ENCODE data around the gene CAMK1D. TPM values are rescaled to one million over a fixed set of nuclear protein-coding genes. Genes with fewer than 3 reads are reported as not detected.
"Not testable (repeated sequence)": the region's sequence is repeated elsewhere in the genome, so short reads cannot be mapped to it uniquely, and the experiment has no call there.

CAMK1D gene
- total RNA-seq, 1 donor from 2014 or later = 7.4 TPM

DNA sequence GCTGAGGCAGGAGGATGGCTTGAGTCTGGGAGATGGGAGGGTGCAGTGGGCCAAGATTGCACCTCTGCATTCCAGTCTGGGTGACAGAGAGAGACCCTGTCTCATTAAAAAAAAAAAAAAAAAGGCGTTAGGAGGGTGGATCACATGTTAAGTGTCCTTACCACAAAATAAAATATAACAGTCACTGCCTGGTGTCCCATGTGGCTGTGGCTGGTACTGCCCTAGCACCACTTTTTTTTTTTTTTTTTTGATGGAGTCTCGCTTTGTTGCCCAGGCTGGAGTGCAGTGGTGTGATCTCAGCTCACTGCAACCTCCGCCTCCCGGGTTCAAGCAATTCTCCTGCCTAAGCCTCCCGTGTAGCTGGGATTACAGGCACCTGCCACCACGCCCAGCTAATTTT, 460.7 kb downstream of the CAMK1D start:
- intact Hi-C loops (cut with micrococcal nuclease); H3K9me3 Mint-ChIP-seq; DNase-seq (ENCODE audit: low spot score); H3K36me3 Mint-ChIP-seq (ENCODE audit: low read depth); H3K27ac Mint-ChIP-seq; H3K4me3 Mint-ChIP-seq; H3K4me1 Mint-ChIP-seq (ENCODE audit: low read depth); H3K27me3 Mint-ChIP-seq (ENCODE audit: insufficient read depth): not testable (repeated sequence)

DNA sequence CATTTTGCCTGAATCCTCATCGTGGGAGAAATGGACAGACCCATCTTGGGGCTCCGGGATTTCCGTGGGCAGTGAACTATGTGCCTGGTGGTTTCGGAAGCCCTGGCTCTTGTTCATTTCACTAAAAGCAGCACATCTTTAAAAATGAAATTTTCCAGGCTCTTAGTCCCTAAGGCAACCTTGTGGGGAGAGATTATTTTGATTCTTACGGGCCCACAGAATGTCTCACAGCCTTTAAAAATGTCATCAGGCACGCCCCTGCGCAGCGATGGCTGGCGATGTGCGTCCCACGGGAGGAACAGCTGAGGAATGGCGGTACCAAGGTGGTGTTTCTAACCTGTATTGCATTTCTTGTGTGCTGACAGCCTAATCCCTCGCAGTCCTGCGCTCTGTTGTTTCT, 462.5 kb downstream of the CAMK1D start:
- Mint-ChIP-seq H3K27me3 (ENCODE audit: insufficient read depth) (no peaks in the 10 kb centered on the region), H3K4me1 (ENCODE audit: low read depth) (no peaks in the 10 kb centered on the region), H3K36me3 (ENCODE audit: low read depth) (no peaks in the 10 kb centered on the region)

DNA sequence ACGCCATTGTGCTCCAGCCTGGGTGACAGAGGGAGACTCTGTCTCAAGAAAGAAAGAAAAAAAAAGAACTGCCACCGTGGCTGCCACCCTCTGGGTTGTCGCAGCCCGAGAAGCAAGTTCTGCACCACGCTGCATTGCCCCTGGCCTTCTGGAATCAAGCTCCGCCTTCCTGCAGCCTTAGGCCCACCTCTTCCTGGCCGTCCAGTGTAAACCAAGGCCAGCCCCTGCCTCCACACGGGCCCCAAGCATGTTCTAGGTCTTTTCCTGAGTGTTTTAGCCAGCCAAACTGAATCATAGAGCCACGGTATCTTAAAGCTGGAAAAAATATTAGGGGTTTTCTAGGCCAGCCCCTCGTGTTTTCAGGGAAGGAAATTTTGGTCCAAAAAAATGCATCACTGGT, 463.2 kb downstream of the CAMK1D start:
- no peak for DNase-seq (ENCODE audit: low spot score)
- Mint-ChIP-seq H3K9me3 (no peaks in the 10 kb centered on the region), H3K27me3 (ENCODE audit: insufficient read depth) (no peaks in the 10 kb centered on the region), H3K4me3 (no peak overlapping the region), H3K27ac (no peak overlapping the region), H3K4me1 (ENCODE audit: low read depth) (no peaks in the 10 kb centered on the region), H3K36me3 (ENCODE audit: low read depth) (no peaks in the 10 kb centered on the region)
- intact Hi-C loops (cut with micrococcal nuclease) = no loop called here

More for the DNA sequence above, 462.5 kb downstream of the CAMK1D start:
- H3K27ac Mint-ChIP-seq = no peak overlapping the region
- intact Hi-C loops (cut with micrococcal nuclease) = no loop called here
- H3K4me3 Mint-ChIP-seq = no peak overlapping the region
- H3K9me3 Mint-ChIP-seq = no peaks in the 10 kb centered on the region
- no peak for DNase-seq (ENCODE audit: low spot score)

DNA sequence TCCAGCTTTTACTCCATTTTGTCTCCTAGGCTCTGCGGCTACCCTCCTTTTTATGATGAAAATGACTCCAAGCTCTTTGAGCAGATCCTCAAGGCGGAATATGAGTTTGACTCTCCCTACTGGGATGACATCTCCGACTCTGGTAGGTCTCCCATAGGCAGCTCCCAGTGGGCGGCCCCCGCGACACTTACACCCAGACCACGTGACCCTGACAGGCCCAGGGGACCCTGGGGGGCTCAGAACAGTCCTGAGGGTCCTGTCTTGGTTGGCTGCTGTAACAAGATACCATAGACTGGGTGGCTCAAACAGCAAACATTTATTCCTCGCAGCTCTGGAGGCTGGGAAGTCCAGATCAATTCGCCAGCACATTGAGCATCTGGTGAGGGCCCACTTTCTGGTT, 464.8 kb downstream of the CAMK1D start:
- Mint-ChIP-seq H3K36me3 (ENCODE audit: low read depth) (no peaks in the 10 kb centered on the region), H3K4me1 (ENCODE audit: low read depth) (no peaks in the 10 kb centered on the region), H3K27ac (no peak overlapping the region), H3K27me3 (ENCODE audit: insufficient read depth) (no peaks in the 10 kb centered on the region), H3K9me3 (no peaks in the 10 kb centered on the region), H3K4me3 (no peak overlapping the region)
- no peak for DNase-seq (ENCODE audit: low spot score)
- intact Hi-C loops (cut with micrococcal nuclease) = no loop called here

DNA sequence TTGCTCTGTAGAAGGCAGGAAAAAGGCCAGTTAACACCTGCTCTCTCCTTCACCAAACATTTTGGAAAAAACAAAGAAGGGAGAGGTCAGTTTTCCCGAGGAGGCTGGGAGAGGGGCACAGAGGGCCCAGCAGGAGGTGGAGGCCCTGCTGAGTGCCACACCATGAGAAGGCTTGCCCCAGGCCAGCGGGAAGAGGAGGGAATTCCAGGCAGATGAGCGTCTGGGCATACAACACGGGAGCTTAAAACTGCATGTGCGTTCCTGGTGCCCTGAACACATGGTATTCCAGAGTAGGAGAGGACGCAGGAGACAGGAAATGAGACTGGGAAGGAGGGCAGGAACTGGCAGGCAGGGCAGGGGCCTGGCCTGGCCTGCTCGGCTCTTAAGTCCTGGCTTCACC, 469.7 kb downstream of the CAMK1D start:
- no peak overlapping the region for H3K4me3 Mint-ChIP-seq
- no peaks in the 10 kb centered on the region for H3K4me1 Mint-ChIP-seq (ENCODE audit: low read depth)
- no peaks in the 10 kb centered on the region for H3K36me3 Mint-ChIP-seq (ENCODE audit: low read depth)
- no peak overlapping the region for H3K27ac Mint-ChIP-seq
- DNase-seq (ENCODE audit: low spot score) = no peak
- no peaks in the 10 kb centered on the region for H3K27me3 Mint-ChIP-seq (ENCODE audit: insufficient read depth)
- intact Hi-C loops (cut with micrococcal nuclease) = no loop called here
- no peaks in the 10 kb centered on the region for H3K9me3 Mint-ChIP-seq

DNA sequence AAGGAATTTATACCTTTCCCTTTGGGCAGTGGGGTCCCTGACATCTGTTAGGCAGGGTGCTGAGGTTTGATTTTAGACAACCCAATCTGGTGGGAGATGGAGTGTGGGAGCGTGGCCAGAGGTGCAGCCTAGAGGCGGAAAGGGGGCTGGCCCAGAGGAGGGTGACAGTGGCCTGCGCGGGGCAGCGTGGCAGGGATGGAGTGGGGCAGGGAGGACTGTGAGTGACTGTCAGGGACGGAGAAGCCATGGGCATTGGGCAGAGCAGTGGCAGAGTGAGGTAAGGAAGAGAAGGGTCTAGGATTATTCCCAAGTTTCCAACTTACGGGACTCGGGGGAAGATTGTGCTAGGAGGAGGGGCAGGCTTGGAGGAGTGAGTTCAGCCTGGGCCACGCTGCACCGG, 470.3 kb downstream of the CAMK1D start:
- Mint-ChIP-seq H3K27me3 (ENCODE audit: insufficient read depth) (no peaks in the 10 kb centered on the region), H3K36me3 (ENCODE audit: low read depth) (no peaks in the 10 kb centered on the region), H3K27ac (no peak overlapping the region), H3K4me3 (no peak overlapping the region), H3K9me3 (no peaks in the 10 kb centered on the region), H3K4me1 (ENCODE audit: low read depth) (no peaks in the 10 kb centered on the region)
- intact Hi-C loops (cut with micrococcal nuclease) = no loop called here
- DNase-seq (ENCODE audit: low spot score) = no peak

DNA sequence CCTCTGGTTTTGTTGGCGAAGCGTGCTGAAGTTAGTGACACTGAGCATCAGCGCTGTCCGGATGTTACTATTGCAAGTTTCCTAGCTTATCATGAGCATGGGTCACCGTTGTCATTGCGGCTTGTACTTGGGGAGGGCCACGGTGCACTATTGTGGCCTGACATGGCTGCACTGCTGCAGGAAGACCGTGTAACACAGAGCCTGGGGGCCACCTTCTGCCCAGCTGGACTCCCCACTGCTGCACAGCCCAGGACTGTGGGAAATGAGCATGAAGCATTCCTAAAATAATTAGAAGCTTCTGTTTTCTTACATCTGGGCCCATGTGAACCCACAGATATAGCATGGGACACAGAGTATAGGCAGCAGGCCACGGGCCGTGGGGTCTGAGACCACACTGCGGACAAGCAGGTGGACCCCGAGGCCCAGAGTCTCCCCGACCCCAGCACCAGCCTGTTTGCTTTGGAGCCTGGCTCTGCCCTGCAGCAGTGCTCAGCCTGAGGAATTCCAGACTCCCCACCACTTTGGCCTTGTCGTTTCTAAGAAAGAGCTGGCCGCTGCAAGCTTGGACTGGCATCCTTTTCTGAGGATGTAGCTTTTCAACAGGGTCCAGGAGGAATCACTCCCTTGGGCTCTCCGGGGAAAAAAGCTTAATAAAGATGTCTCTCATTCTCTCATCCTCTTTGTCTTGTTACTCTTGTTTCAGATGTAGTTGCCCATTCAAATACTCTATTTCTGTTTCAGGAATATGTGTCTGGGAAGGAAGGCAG, 473.0 kb downstream of the CAMK1D start:
- H3K9me3 Mint-ChIP-seq = no peaks in the 10 kb centered on the region
- no peak for DNase-seq (ENCODE audit: low spot score)
- H3K27ac Mint-ChIP-seq = no peak overlapping the region
- intact Hi-C loops (cut with micrococcal nuclease) = no loop called here
- no peaks in the 10 kb centered on the region for H3K4me1 Mint-ChIP-seq (ENCODE audit: low read depth)
- H3K36me3 Mint-ChIP-seq (ENCODE audit: low read depth) = no peaks in the 10 kb centered on the region
- H3K27me3 Mint-ChIP-seq (ENCODE audit: insufficient read depth) = no peaks in the 10 kb centered on the region
- no peak overlapping the region for H3K4me3 Mint-ChIP-seq

DNA sequence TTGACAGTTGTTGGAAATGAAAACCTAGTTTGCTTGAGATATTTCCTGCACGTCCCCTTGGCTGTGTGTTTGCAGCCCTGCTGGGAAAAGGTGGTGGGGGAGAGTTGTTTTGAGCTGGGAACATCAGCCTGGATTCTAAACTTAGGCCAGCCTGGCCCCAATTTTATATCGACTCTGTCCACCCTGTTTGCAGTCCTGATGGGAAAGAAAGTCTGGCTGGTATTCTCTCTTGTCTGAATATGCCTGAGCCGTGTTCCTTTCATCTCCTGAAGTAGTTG, 473.5 kb downstream of the CAMK1D start:
- no peak overlapping the region for H3K27ac Mint-ChIP-seq

DNA sequence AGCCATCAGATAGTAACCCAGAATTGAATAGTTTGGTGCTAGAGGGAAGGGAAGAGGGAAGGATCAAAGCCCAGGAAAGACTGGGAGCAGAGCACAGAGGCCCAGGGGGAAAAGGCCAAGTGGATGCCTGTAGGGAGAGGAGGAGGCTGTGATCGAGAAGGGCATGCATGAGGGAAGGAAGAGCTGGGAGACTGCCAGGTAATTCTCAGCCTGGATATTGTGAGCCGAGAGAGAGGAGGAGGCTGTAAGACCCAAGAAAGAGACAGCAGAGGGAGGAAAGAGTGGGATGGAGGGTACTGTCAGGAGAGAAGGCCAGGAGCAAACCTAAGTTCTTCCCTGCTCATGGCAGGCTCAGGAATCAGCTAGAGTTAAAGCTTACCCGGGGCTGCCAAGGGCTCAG, 474.0 kb downstream of the CAMK1D start:
- H3K27ac Mint-ChIP-seq = no peak overlapping the region
- no peaks in the 10 kb centered on the region for H3K9me3 Mint-ChIP-seq
- H3K36me3 Mint-ChIP-seq (ENCODE audit: low read depth) = peaks cover 2% of the 10 kb centered on the region

More for the DNA sequence above, 473.5 kb downstream of the CAMK1D start:
- Mint-ChIP-seq H3K4me1 (ENCODE audit: low read depth) (no peaks in the 10 kb centered on the region), H3K4me3 (no peak overlapping the region), H3K36me3 (ENCODE audit: low read depth) (no peaks in the 10 kb centered on the region), H3K9me3 (no peaks in the 10 kb centered on the region), H3K27me3 (ENCODE audit: insufficient read depth) (no peaks in the 10 kb centered on the region)
- DNase-seq (ENCODE audit: low spot score) = no peak
- intact Hi-C loops (cut with micrococcal nuclease) = no loop called here

DNA sequence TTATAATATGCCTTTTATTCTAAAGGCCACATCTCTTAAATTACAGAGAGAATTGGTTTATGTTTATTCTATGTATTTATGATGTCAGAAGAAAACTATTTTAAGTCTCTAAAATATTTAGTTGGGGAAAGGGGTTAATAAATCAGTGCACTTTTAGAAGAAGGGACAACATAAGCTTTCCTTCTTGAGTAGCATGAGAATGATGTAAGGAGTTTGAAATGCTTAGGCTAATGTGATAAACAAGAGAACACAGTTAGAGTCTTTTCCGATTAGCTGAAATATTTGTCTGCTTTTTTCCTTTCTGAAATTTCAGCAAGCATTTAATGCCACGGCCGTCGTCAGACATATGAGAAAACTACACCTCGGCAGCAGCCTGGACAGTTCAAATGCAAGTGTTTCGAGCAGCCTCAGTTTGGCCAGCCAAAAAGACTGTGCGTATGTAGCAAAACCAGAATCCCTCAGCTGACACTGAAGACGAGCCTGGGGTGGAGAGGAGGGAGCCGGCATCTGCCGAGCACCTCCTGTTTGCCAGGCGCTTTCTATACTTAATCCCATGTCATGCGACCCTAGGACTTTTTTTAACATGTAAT, 476.0 kb downstream of the CAMK1D start:
- Mint-ChIP-seq H3K9me3 (no peaks in the 10 kb centered on the region), H3K27ac (no peak overlapping the region), H3K27me3 (ENCODE audit: insufficient read depth) (no peaks in the 10 kb centered on the region), H3K4me1 (ENCODE audit: low read depth) (no peaks in the 10 kb centered on the region), H3K4me3 (no peak overlapping the region), H3K36me3 (ENCODE audit: low read depth) (peaks cover 2% of the 10 kb centered on the region)
- intact Hi-C loops (cut with micrococcal nuclease) = no loop called here
- no peak for DNase-seq (ENCODE audit: low spot score)

More for the DNA sequence above, 474.0 kb downstream of the CAMK1D start:
- no peak overlapping the region for H3K4me3 Mint-ChIP-seq
- DNase-seq (ENCODE audit: low spot score) = no peak
- H3K4me1 Mint-ChIP-seq (ENCODE audit: low read depth) = no peaks in the 10 kb centered on the region
- intact Hi-C loops (cut with micrococcal nuclease) = no loop called here
- H3K27me3 Mint-ChIP-seq (ENCODE audit: insufficient read depth) = no peaks in the 10 kb centered on the region

DNA sequence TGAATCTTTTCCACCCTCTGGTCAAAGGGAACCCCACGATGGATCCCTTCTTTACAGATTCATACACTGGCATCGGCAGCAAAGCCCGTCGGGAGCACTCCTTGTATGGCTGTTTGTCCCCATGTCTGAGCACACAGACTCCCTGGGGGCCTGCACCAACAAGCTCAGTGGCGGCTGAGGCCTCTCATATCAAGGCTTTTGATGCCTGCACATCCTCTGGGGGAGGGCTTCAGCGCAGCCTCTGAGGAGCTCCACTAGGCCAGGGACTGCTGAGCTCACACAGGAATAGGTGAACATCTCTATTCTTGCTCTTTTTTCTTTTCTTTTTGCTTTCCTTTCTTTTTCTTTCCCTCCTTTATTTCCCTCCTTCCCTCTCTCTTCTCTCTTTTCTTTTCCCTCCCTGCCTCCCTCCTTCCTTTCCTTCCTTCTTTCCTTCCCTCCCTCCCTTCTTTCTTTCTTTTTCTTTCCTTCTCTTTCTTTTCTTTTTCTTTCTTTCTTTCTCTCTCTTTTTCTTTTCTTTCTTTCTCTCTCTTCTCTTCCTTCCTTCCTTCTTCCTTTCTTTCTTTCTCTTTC, 477.5 kb downstream of the CAMK1D start:
- Mint-ChIP-seq H3K4me1 (ENCODE audit: low read depth) (no peaks in the 10 kb centered on the region), H3K27ac (no peak overlapping the region), H3K9me3 (no peaks in the 10 kb centered on the region), H3K36me3 (ENCODE audit: low read depth) (peaks cover 2% of the 10 kb centered on the region), H3K27me3 (ENCODE audit: insufficient read depth) (no peaks in the 10 kb centered on the region), H3K4me3 (no peak overlapping the region)
- DNase-seq (ENCODE audit: low spot score) = no peak
- intact Hi-C loops (cut with micrococcal nuclease) = no loop called here

DNA sequence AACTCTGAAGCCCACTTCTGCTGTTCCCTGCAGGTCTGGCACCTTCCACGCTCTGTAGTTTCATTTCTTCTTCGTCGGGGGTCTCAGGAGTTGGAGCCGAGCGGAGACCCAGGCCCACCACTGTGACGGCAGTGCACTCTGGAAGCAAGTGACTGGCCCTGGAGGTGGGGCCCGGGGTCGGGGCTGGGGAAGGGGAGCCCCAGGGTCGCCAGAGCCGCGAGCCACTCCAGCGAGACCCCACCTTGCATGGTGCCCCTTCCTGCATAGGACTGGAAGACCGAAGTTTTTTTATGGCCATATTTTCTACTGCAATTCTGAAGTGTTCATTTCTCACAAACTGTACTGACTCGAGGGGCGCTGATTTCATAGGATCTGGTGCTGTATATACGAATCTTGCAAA, 479.4 kb downstream of the CAMK1D start:
- H3K4me1 Mint-ChIP-seq (ENCODE audit: low read depth) = no peaks in the 10 kb centered on the region
- intact Hi-C loops (cut with micrococcal nuclease) = no loop called here
- no peak overlapping the region for H3K4me3 Mint-ChIP-seq
- no peak for DNase-seq (ENCODE audit: low spot score)
- H3K36me3 Mint-ChIP-seq (ENCODE audit: low read depth) = peaks cover 2% of the 10 kb centered on the region
- H3K9me3 Mint-ChIP-seq = no peaks in the 10 kb centered on the region
- H3K27me3 Mint-ChIP-seq (ENCODE audit: insufficient read depth) = no peaks in the 10 kb centered on the region
- H3K27ac Mint-ChIP-seq = no peak overlapping the region

DNA sequence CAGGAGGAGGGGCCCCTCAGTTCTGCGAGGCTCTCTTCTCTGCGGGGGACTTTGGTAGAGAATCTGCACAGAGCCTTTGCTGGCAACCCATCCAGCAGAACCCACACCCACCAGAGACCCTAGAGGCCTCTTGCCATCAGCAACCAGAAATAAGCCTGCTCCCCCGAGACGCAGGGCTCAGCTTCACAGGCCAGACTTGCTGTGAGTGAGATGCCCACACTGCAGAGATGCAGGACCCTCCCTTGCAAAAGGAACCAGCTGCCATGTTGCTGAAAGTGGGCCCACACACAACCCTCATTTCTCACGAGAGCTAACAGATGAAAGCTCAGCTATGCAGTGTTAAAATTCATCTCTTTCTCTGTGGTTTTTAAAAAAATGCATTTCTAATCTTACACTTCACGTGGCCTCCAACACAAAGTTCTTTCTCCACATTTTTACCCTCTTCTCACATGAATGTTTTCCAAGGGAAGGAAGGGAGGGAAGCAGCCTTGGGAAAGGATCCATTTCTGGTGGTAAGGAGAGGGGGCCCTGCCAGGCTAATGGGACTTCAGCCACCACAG, 480.6 kb downstream of the CAMK1D start:
- Mint-ChIP-seq H3K4me1 (ENCODE audit: low read depth) (no peaks in the 10 kb centered on the region), H3K9me3 (no peaks in the 10 kb centered on the region), H3K4me3 (no peak overlapping the region), H3K27ac (no peak overlapping the region), H3K27me3 (ENCODE audit: insufficient read depth) (no peaks in the 10 kb centered on the region), H3K36me3 (ENCODE audit: low read depth) (peaks cover 2% of the 10 kb centered on the region)
- intact Hi-C loops (cut with micrococcal nuclease) = no loop called here
- DNase-seq (ENCODE audit: low spot score) = no peak

All from activated T-helper 1 cell treated with anti-CD3 and anti-CD28 coated beads, Interleukin-12 subunit alpha, Interleukin-12 subunit beta, Interleukin-2, Interleukin-4 antibody, amounts not matched to agents 30 ng/mL and 10 ng/mL and 1 ng/mL, durations not matched to agents 14 hours and 24 hours and 36 hours (primary cell).